OCI-LY7 (cell line): ENCODE data around the gene TPD52L1. TPM values are rescaled to one million over a fixed set of nuclear protein-coding genes. Genes with fewer than 3 reads are reported as not detected.

ENCODE experiments used
- BruUV-seq: library from RNA; stranded (reverse); fragments of 400-500 nt; replicated peaks from 2 replicates; lab custom pipeline; 2021; lab: Mats Ljungman, UMichigan
- CTCF ChIA-PET: fragments of 300-600 bp; sonication (Branson Sonifier 250); formaldehyde crosslinking; loops from one replicate; lab custom pipeline; 2022; ENCODE audit warnings: antibody characterized with exemption; ENCODE audit not compliant: unreplicated experiment; lab: Charles Lee
- POLR2A ChIA-PET: fragments of 300-600 bp; sonication (Branson Sonifier 250); formaldehyde crosslinking; loops from one replicate; lab custom pipeline; 2022; ENCODE audit warnings: antibody characterized with exemption; lab: Charles Lee
- DNase-seq: peaks from one replicate; pipeline ENCODE4 v3.0.0-alpha.2; 2015; ENCODE audit warnings: low spot score
- H2AFZ ChIP-seq: fragments of 200-600 bp; sonication (generic), shearing (Covaris generic); 2 replicates; pipeline ENCODE4 v1.6.1; 2014; ENCODE audit warnings: mild to moderate bottlenecking, antibody characterized with exemption, low read length, moderate library complexity
- H3K27ac ChIP-seq: fragments of 200-600 bp; sonication (generic); 2 replicates; pipeline ENCODE4 v1.5.1; 2014; ENCODE audit warnings: mixed run types, low read depth, mild to moderate bottlenecking, moderate library complexity, low read length, inconsistent platforms; ENCODE audit not compliant: poor library complexity, severe bottlenecking
- H3K36me3 ChIP-seq: fragments of 200-600 bp; sonication (generic); 2 replicates; pipeline ENCODE4 v1.6.1; 2014; ENCODE audit warnings: mild to moderate bottlenecking, antibody characterized with exemption, low read length, moderate library complexity, mixed read lengths; ENCODE audit not compliant: insufficient read depth
- H3K4me1 ChIP-seq: fragments of 200-600 bp; sonication (generic); 2 replicates; pipeline ENCODE4 v1.5.1; 2014; ENCODE audit warnings: mild to moderate bottlenecking, low read length; ENCODE audit not compliant: insufficient read depth, poor library complexity, severe bottlenecking
- H3K4me2 ChIP-seq: fragments of 200-600 bp; sonication (generic); 2 replicates; pipeline ENCODE4 v1.6.1; 2014; ENCODE audit warnings: mild to moderate bottlenecking, low read length
- H3K4me3 ChIP-seq: fragments of 200-600 bp; sonication (generic); 2 replicates; pipeline ENCODE4 v1.5.1; 2014; ENCODE audit warnings: mild to moderate bottlenecking, low read depth, low read length; ENCODE audit not compliant: poor library complexity, severe bottlenecking
- H3K79me2 ChIP-seq: fragments of 200-600 bp; sonication (generic); 2 replicates; pipeline ENCODE4 v1.6.1; 2016; ENCODE audit warnings: low read depth, mild to moderate bottlenecking, low read length, moderate library complexity, mixed read lengths; ENCODE audit not compliant: insufficient read depth
- H3K9me2 ChIP-seq: fragments of 200-600 bp; sonication (generic); 2 replicates; pipeline ENCODE4 v1.6.1; 2016; ENCODE audit warnings: mild to moderate bottlenecking, low read length, mixed read lengths; ENCODE audit not compliant: insufficient read depth
- H3K9me3 ChIP-seq: fragments of 200-600 bp; sonication (generic); 2 replicates; pipeline ENCODE4 v1.6.1; 2014; ENCODE audit warnings: mild to moderate bottlenecking, mixed run types, low read length, mixed read lengths
- H4K20me1 ChIP-seq: fragments of 200-600 bp; sonication (generic); 2 replicates; pipeline ENCODE4 v1.6.1; 2014; ENCODE audit warnings: mild to moderate bottlenecking, antibody characterized with exemption, low read length, moderate library complexity, mixed read lengths; ENCODE audit not compliant: insufficient read depth
- EZH2phosphoT487 ChIP-seq: fragments of 200-600 bp; sonication (generic); IDR thresholded peaks from 2 replicates; pipeline ENCODE4 v1.6.1; 2018; ENCODE audit warnings: low read depth, borderline replicate concordance, mild to moderate bottlenecking, mixed run types, antibody characterized with exemption, low read length, moderate library complexity, mixed read lengths
- intact Hi-C: fragments of 100-400 bp; cut with micrococcal nuclease; formaldehyde crosslinking; loops from one replicate; pipeline ENCODE4 v1.10.0; 2022; ENCODE audit not compliant: unreplicated experiment
- total RNA-seq, 2 experiments: library from RNA; depleted of rRNA in 1 of 2; stranded (reverse); fragments of >200 nt in 1 of 2; shearing (Covaris generic) in 1 of 2; gene quantifications; 2 replicates each; pipeline ENCODE4 v1.2.3, GENCODE V29; 2014 to 2022
- TF ChIP-seq, protein P1 (sequence below): fragments of 200-600 bp; sonication (generic); conservative IDR thresholded peaks from 2 replicates; pipeline ENCODE4 v1.5.1; 2014; ENCODE audit warnings: mild to moderate bottlenecking, antibody characterized with exemption, low read length, moderate library complexity, mixed read lengths

The TPD52L1 gene
- total RNA-seq, 2 experiments from 2014 or later, result not detected

DNA sequence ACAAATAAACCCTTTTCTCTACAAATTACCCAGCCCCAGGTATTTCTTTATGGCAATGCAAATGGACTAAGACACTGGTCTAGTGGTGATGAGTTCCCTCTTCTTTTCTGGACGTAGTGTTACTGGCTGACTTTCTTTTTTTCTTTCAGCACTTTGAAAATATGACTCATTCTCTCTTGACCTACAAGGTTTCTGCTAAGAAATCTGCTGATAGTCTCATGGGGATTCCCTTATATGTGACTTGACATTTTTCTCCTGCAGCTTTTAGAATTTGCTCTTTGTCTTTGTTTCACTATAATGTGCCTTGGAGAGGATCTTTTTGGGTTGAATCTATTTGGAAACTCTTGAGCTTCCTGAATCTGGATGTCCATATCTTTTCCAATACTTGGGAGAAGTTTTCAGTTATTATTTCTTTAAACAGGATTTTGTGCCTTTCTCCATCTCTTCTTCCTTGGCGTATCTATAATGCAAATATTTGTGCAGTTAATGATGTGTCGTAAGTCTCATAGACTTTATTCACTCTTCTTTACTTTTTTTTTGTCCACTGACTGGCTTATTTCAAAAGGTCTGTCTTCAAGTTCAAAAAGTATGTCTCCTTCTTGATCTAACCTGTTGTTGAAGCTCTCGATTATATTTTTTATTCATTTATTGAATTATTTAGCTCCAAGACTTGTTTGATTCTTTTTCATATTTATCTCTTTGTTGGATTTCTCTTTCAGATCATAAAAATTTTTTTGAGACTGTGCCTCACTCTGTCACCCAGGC, 42.2 kb upstream of the TPD52L1 start:
- intact Hi-C loops, result loop anchor here (5.0 to 10.0 kb wide), 2 partner anchors 239 to 1307 kb away; partner anchors contain the start of gene NKAIN2
- no peak for TF ChIP-seq EZH2phosphoT487
- TF ChIP-seq, protein P1, sequence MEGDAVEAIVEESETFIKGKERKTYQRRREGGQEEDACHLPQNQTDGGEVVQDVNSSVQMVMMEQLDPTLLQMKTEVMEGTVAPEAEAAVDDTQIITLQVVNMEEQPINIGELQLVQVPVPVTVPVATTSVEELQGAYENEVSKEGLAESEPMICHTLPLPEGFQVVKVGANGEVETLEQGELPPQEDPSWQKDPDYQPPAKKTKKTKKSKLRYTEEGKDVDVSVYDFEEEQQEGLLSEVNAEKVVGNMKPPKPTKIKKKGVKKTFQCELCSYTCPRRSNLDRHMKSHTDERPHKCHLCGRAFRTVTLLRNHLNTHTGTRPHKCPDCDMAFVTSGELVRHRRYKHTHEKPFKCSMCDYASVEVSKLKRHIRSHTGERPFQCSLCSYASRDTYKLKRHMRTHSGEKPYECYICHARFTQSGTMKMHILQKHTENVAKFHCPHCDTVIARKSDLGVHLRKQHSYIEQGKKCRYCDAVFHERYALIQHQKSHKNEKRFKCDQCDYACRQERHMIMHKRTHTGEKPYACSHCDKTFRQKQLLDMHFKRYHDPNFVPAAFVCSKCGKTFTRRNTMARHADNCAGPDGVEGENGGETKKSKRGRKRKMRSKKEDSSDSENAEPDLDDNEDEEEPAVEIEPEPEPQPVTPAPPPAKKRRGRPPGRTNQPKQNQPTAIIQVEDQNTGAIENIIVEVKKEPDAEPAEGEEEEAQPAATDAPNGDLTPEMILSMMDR, result no peak
- no peak overlapping the region for H3K4me3 ChIP-seq
- ChIA-PET CTCF (no interaction called here), POLR2A (no interaction called here)
- no peak overlapping the region for H3K4me2 ChIP-seq
- no peak overlapping the region for H2AFZ ChIP-seq
- H4K20me1 ChIP-seq, result no peaks in the 10 kb centered on the region
- no peak overlapping the region for H3K27ac ChIP-seq
- BruUV-seq, result no TSS peak
- H3K4me1 ChIP-seq, result no peaks in the 10 kb centered on the region
- H3K36me3 ChIP-seq, result no peaks in the 10 kb centered on the region
- no peaks in the 10 kb centered on the region for H3K79me2 ChIP-seq
- H3K9me3 ChIP-seq, result peaks cover 10% of the 10 kb centered on the region; the same call in 1 of the 2 replicates
- no peak for DNase-seq
- no peaks in the 10 kb centered on the region for H3K9me2 ChIP-seq

DNA sequence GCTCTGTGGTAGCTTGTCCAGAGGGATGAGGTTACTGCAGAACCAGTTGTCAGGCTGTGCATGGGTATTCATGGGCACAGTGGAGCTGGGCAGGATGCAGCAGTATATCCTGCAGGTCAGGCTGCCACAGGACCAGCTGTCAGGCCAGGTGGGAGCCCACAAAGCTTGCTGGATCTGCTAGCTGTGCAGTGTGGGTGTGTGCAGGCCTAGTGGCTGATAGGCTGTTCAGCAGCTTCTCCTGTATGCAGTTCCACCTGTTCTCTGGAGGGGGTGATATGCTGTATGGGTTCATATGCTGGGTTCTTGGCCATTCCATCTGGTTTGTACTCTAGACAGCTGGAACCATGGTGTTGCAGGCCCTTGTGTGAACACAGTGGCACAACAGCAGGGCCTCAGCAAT, 40.6 kb upstream of the TPD52L1 start:
- Histone ChIP-seq H3K4me3 (no peak overlapping the region), H3K4me2 (no peak overlapping the region), H3K36me3 (no peaks in the 10 kb centered on the region), H3K79me2 (no peaks in the 10 kb centered on the region), H3K9me2 (no peaks in the 10 kb centered on the region), H4K20me1 (no peaks in the 10 kb centered on the region), H3K27ac (no peak overlapping the region), H2AFZ (no peak overlapping the region), H3K9me3 (peaks cover 10% of the 10 kb centered on the region; the same call in 1 of the 2 replicates), H3K4me1 (no peaks in the 10 kb centered on the region)
- ChIA-PET POLR2A (interaction anchor here (1.0 kb wide), 1 partner anchor 17 kb away, joined by 3 read pairs; no protein-coding TSS in a partner anchor), CTCF (no interaction called here)
- no peak for TF ChIP-seq EZH2phosphoT487
- TF ChIP-seq, protein P1, result no peak
- DNase-seq, result no peak
- no TSS peak for BruUV-seq
- intact Hi-C loops, result loop anchor here (5.0 to 10.0 kb wide), 2 partner anchors 241 to 1308 kb away; partner anchors contain the start of gene NKAIN2
